ENCODE results near the gene RHBG.
"Not testable (repeated sequence)": the region's sequence is repeated elsewhere in the genome, so short reads cannot be mapped to it uniquely, and the experiment has no call there.

RHBG gene, protein sequence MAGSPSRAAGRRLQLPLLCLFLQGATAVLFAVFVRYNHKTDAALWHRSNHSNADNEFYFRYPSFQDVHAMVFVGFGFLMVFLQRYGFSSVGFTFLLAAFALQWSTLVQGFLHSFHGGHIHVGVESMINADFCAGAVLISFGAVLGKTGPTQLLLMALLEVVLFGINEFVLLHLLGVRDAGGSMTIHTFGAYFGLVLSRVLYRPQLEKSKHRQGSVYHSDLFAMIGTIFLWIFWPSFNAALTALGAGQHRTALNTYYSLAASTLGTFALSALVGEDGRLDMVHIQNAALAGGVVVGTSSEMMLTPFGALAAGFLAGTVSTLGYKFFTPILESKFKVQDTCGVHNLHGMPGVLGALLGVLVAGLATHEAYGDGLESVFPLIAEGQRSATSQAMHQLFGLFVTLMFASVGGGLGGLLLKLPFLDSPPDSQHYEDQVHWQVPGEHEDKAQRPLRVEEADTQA

DNA sequence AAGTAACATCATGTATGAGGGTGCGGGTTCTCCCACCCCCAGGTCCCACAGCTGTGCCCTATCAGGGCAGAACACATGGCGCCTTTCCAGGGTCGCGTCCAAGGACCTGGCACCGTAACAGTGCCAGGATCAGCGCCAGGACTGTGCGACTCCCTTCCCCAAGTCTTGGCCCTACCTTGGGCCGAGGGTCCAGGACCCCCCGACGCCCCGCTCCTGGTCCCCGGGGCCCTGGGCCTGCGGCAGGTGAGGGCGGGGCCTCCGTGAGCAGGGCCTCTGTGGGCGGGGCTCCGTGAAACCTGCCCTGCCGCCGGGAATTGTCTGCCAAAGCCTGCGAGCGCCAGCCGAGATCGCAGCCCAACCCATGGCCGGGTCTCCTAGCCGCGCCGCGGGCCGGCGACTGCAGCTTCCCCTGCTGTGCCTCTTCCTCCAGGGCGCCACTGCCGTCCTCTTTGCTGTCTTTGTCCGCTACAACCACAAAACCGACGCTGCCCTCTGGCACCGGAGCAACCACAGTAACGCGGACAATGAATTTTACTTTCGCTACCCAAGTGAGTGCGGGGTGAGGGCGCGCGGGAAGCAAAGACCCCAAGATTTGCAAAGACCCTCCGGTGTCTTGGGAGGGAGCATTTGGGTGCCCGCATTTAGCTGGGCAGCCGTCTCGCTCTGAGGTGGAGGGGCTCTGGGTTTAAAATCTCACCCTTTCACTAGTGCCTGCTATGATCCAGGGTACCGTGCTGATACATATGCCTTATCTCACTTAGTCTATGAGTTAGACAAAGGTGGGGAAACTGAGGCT is at the start of gene RHBG:
Gene RHBG, plus strand, starts transcription at position 323 of the 796 bp plus-strand sequence. Its CDS starts 39 bp downstream, at position 362.
- DNase-seq, result no peak

DNA sequence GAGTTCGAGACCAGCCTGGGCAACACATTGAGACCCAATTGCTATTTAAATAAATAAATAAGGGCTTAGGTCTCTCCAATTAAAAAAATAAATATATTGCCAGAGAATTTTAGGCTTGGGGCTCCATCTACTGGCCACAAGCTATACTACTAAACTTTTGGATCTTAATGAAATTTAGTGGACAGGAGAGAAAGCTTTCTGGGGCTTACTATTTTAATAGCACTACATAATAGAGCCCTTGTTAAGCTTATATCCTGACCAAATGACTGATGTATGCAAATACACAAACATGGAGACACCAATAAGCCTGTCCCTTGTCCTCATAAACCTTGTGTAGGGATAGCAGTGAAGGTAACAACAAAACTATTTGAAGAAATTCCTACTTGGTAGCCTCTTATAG is 49.3 kb upstream of the RHBG start:
- DNase-seq, result peak; percentile 42

DNA sequence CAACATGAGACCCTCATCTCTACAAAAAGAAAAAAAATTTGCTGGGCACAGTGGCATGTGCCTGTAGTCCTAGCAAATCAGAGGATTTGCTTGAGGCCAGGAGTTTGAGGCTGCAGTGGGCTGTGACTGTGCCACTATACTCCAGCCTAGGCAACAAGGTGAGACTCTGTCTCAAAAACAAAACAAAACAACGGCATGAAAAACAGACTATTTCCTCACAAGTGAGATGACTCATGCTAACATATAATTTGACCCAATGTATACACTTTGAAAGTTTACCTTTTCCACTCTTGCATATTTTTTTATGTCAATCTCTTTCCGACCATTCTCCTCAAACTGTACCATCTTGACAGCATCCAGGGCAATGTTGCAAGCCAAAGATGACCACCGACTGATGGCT is 48.5 kb upstream of the RHBG start:
- no peak for DNase-seq

DNA sequence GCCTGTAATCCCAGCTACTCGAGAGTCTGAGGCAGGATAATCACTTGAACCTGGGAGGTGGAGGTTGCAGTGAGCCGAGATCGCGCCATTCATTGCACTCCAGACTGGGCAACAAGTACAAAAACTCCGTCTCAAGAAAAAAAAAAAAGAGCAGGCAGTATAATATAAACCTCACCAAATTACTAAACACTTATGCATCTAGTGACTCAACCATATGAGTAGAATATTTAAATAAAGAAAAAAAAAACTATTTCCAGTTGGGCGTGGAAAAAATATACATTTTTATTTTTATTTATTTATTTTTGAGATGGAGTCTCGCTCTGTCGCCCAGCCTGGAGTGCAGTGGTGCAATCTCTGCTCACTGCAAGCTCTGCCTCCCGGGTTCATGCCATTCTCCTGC is 45.8 kb upstream of the RHBG start:
- DNase-seq, result not testable (repeated sequence)

DNA sequence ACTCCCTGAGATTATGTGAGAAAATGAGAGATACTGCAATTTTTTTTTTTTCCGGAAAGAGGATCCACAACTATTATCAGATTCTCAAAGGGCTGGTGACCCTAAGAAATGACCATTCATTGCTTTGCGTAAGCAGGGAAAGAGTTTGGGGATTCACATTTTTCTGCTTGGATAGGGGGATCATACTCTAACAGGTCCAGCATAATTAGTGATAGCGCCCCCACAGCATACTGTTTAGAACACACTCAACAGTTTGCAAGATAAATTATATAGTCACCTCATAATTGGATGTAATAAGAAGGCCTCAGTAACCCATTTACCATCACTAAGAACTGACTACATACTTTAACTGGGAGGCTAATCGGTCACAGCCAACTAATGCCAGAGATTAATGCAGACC is 32.8 kb upstream of the RHBG start:
- no peak for DNase-seq

DNA sequence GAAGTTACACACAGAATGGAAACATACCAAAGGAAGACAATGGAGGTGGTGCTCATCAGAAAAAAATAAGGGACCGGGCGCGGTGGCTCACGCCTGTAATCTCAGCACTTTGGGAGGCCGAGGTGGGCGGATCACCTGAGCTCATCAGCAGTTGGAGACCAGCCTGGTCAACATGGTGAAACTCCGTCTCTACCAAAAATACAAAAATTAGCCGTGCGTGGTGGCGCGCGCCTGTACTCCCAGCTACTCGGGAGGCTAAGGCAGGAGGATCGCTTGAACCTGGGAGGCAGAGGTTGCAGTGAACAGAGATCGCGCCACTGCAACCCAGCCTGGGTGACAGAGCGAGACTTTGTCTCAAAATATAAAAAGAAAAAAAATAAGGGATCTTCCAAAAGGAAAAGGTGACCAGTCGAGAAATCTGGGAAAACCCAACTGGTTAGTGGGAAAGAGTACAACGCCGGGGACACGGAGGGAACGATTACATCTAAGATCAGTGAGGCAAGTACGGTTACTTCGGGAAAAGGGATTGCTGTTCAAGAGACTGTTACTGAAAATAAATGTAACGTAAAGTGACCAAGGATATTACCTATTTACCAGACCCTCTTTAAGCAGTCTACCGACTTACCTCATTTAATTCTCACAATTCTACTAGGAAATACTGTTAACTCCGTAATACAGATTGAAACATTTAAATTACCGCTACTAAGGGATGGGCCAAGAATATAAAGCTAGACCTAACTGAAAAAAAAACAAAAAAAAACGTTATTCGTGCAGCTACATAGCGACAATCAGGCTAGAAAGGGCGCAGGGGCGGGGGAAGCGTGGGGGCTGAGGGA is 31.7 kb upstream of the RHBG start:
- no peak for DNase-seq

DNA sequence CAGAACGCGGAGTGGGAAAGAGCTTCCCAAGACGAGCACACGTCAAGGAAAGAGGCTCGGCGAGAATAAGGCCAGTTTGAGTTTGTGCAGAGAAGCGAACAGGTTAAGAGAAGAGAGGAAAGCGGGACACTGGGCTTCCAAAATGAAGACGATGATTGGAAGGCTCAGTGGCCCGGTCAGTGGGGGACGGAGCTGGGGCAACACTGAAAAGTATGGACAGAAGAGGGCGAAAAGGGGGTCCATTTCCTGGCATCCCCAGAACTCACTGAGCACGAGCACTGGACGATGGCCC is 31.2 kb upstream of the RHBG start:
- DNase-seq, result no peak

DNA sequence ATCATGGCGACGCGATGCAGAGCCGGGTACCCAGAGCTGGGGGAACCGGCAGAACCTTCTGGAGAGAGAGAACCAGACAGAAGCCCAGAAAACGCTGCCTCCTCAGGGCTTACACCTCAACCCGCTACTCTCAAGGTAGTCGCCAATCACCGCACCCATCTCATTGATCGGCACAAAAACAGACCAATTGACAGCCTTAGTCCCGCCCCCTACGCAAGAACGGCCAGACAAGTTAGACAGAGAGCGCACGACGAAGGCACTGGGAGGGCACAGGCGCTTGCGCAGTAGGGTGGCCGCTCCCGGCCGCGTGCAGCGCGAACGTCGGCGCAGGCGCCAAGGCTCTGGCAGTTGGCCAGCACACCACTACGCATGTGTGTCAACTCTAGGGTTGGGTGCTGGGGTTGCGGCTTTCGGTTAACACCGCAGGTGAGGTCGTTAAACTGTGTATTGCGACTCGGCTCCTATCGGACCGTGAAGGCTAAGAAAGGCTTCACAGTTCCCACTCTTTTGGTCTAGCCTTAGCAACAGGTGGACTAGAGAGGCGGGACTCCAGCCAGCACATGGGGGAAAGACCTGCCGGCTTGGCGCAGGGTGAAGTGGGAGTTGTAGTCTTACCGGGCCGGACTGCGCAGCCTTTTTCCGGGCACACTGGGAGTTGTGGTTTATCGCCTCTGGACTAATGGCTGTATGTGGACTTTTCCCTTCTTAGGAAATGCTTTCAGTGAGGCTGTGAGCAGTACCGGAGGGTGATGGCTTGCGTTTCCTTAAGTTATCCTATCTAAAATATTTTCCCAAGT is 30.6 kb upstream of the RHBG start, which contains the start of the genes CCT3 and TSACC:
Gene CCT3, minus strand, starts transcription at position 113 of the 797 bp plus-strand sequence. Its CDS starts 108 bp downstream, at position 5.
Gene TSACC, plus strand, starts transcription at position 347 of the 797 bp plus-strand sequence. CDS start 1,232 bp downstream, outside the sequence.
- DNase-seq, result peak; percentile 100

DNA sequence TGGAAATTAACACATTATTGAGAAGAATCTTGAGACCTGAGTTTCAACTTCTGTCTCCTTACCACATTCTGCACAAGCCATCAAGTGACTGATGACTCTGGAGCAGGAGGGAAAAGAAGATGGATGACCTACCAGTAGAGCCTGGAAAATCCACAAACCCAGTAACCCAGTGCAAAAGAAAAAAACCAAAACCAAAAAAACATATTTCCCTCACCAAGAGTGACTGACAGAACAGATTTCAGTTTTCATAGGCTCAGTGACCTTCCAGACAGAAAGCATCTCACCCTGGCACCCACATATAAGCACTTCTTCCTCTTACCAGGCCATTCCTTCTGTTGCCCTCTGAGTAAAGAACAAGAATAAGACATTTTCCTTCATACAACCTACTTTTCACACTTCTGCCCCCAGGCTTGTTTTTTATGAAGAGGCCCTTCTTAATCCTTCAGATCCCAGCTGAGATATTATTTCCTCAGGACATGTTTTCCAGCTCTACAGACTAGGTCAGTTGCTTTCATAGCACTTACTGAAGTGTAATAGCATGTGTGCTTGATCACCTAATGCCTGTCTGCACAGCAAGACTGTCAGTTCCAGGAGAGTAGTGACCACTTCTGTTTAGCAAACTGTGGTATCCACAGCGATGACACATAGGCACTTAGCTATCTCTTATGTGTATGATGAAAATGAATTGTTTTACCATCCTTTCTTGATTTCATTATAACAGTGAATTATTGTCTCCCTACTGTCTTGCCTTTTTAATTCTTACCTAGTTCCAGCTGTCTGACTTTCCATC is 26.6 kb upstream of the RHBG start:
- DNase-seq, result no peak

DNA sequence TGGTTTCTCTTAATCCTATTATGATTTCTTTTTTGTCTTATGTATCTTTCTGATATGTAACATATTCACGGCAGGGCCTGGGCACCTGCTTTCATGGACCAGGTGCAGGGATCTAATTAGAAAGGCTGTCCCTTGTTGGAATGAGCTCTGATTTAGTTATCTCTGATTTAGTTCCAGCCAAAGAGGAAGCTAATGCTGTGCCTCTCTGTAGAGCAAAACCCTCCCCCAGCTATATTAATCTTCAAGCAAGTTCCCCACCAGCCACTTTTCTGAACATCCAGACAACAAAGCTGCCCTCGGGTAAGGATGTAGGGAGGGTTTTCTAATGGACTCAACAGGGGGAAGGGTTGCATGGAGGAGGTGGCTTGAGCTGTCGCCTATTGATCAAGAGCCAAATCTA is 24.6 kb upstream of the RHBG start:
- no peak for DNase-seq

DNA sequence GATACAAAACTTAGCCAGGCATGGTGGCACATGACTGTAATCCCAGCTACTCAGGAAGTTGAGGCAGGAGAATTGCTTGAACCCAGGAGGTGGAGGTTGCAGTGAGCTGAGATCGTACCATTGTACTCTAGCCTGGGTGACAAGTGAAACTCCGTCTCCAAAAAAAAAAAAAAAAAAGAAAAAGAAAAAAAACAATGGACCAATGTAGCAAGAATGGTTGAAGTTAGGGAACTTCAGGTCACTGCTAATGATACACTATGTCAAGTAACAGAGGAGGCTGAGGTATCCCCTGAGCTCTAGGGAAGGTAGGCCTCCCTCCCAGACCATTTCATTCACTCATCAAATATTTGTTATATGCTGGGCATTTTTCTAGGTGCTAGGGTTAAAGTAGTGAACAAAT is 23.0 kb upstream of the RHBG start:
- not testable (repeated sequence) for DNase-seq

DNA sequence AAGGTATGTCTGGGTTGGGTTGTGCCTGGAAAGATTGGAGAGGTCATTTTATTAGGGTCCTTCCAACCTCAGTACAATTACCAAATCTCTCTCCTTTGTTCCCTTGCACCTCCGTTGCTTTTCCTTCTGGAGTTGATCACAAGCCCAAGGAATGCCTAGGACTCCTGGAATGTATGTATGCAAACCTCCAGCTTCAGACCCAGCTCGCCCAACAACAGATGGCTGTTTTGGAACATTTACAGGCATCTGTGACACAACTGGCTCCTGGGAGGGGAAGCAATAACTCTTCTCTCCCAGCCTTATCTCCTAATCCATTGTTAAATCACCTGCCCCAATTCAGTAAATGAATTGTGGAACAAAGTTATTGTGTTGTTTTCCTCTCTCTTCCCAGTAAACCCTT is 22.4 kb upstream of the RHBG start:
- peak; percentile 85 for DNase-seq

DNA sequence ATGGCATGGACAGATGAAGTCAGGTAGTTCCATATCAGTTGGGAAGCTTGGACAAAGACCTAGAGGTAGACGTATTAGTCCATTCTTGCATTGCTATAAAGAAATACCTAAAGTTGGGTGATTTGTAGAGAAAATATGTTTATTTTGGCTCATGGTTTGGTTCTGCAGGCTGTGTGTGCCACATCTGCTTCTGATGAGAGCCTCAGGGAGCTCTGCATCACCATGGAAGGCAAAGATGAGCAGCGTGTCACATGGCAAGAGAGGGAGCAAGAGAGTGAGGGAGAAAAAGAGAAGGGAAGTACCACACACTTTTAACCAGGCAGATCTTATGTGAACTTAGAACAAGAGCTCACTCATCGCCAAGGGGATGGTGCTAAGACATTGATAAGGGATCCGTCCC is 21.7 kb upstream of the RHBG start:
- no peak for DNase-seq

DNA sequence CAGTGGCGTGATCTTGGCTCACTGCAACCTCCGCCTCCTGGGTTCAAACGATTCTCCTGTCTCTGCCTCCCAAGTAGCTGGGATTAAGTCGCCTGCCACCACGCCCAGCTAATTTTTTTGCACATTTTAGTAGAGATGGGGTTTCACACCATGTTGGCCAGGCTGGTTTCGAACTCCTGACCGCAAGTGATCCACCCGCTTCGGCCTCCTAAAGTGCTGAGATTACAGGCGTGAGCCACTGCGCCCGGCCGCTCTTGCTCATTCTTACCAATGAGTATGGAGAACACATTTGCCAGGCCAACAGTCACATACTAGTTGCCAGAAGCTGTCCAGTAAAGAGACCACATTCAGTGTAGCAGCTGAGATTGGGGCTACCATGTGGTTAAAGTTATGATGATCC is 16.5 kb upstream of the RHBG start:
- not testable (repeated sequence) for DNase-seq

DNA sequence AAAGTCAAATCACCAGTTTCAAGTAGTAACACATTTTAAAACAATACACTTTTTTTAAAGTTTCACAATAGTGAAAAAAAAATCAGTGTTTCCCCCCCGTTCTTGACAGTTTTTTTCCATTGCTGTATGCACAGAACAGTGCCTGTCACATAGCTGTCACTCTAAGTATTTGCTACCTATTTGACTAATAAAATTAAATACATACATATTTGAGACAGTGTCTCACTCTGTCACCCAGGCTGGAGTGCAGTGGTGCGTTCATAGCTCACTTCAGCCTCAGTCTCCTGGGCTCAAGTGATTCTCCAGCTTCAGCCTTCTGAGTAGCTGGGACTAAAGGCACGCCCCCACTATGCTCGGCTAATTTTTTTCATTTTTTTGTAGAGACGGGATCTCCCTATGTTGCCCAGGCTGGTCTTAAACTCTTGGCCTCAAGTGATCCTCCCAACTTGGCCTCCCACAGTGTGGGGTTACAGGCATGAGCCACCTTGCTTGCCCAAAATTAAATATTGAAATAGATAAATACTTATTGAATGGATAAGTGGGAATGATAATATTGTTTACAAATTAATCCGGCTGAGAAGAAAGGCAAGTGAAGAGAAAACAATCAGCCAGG is 12.6 kb upstream of the RHBG start:
- DNase-seq, result no peak

DNA sequence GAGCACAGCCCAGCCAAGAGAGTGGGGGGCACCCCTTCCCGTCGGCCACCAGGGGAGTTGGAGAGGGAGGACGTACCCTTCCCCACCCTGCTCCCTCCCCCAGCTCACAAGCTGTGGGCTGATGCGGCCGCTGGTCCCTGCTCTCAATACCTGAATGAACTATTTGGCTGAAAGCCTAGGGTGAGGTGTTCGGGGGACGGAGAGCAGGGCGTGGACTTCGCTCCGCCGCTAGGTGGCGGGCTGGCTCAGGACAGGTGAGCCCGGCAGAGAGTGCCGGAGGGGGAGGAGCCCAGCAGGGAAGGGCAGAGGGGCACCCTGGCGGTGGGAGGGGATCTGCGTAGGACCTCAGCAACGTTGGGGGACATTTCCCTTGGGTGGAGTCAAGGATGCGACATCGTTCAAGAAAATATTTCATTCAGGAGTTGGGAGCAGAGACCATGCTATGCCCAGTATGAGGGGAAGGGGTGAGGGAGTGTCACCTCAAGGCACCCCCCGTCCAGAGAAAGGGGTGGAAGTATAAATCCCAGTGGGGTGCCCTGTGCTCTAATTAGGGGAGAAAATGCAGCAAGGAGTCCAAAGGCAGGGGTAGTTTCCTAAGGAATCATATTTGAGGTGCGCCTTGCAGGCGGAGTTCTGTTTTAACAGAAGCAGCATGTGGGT is 12.0 kb upstream of the RHBG start:
- peak; percentile 79 for DNase-seq

DNA sequence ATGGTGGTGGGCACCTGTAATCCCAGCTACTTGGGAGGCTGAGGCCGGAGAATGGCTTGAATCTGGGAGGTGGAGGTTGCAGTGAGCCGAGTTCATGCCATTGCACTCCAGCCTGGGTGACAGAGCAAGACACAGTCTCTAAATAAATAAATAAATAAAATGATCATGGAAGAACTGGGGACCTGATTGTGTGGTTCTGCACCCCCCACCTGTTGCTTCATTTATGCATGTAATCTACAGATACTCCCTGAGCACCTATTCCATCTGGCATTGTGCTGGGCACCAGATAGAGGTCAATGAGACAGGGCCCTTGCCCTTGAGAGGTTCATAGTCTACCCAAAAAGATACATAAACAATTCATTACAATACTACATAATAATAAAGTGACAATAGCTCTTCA is 11.0 kb upstream of the RHBG start:
- DNase-seq, result no peak

DNA sequence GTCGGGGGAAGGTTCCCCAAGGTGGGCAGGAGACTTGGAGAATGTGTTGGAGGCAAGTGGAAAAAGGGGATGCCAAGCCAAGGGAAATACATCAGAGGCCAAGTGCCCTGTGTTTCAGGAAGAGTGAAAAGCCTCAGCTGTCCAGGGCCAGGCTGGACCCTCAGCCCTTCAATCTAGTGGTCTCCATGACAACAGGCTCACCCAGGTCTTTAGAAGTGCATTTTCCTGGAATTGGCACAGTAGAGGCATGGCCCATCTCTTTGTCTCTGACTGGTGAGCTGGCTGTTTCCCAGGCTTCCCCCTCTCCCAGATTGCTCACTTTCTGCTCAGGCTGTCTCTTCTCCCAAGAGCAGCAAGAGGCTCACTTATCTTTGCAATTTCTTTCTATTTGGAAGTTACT is 10.4 kb upstream of the RHBG start:
- DNase-seq, result no peak

DNA sequence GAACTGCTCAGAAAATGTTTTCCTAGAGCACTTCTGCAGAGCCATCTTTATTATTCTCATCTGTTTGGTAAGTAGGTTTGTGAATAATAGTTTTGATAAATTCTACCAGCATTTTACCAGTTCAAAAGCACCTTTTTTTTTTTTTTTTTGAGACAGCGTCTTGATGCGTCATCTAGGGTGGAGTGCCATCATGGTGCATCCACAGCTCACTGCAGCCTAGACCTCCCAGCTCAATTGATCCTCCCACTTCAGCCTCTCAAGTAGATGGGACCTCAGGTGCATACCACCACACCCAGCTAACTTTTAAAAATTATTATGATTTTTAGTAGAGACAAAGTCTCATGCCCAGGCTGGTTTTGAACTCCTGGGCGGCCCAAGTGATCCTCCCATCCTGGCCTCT is 9.8 kb upstream of the RHBG start:
- no peak for DNase-seq

DNA sequence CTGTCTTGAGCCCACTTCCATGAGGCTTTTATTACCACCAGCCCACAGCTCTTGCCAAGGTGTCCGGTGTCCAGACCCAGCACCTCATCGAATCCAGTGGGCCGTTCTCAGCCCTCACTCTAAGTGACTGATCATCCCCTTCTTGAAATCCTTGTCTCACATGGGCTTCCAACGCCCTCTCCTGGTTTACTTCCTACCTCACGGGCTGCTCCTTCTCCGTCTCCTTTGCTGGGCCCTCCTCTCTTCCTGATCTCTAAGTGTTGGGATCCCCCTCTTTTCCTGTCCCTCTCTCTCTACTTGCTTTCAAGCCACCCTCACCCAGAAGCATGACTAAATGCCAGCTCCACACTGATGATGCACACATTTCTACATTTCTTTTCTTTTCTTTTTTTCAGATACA is 9.0 kb upstream of the RHBG start:
- DNase-seq, result no peak
